Activated CD4-positive, alpha-beta T cell treated with anti-CD3 and anti-CD28 coated beads for 48 hours (primary cell): ENCODE measurements around the gene RBMS1.

ENCODE experiments used
- DNase-seq: peaks from one replicate; pipeline ENCODE4 v3.0.0-alpha.2; 2020

RBMS1 gene

GRCh38 chr2:160355080-160355479 is 138.5 kb downstream of the RBMS1 start:
- no peak for DNase-seq

GRCh38 chr2:160354677-160355076 is 138.9 kb downstream of the RBMS1 start:
- DNase-seq = no peak

DNA sequence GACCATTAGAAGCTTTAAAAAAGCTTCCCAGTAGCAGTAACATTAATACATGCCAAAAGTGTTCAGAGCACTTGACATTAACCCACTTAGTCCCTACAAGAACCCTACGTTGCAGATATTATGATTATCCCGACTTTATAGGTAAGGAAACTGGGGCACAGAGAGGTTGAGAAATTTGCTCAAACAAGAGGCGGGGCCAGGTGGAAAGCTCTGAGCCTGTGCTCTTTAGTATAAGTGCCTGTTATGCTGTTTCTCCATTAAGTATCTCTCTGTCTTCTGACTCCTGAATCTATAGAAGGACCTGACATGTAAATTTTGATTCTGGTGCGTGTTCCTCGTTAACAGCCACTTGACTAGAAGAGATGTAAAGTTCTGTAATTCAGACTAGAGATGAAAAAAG is 139.8 kb downstream of the RBMS1 start:
- no peak for DNase-seq

GRCh38 chr2:160353166-160353565 is 140.4 kb downstream of the RBMS1 start:
- DNase-seq = peak; percentile 36

DNA sequence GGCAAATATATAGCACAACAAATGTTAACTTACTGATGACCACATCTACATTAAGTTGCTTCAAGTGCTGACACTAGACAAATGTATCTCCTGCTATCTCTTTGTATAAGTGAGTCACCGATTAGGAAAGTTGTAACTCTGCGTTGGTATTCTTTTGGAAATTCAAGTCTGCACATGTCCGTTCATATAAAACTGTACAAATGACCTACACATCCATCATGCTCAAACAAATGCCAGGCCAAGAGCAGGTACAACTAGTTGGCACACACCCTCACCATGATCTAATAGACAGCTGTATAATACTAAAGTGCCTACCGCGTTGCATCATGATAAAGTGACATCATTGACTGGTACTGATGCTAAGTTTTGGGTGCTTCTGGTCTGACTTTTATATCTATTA is 141.1 kb downstream of the RBMS1 start:
- no peak for DNase-seq

- no peak for DNase-seq
Observed at GRCh38 chr2:160351956-160352355, 141.7 kb downstream of the RBMS1 start.

DNA sequence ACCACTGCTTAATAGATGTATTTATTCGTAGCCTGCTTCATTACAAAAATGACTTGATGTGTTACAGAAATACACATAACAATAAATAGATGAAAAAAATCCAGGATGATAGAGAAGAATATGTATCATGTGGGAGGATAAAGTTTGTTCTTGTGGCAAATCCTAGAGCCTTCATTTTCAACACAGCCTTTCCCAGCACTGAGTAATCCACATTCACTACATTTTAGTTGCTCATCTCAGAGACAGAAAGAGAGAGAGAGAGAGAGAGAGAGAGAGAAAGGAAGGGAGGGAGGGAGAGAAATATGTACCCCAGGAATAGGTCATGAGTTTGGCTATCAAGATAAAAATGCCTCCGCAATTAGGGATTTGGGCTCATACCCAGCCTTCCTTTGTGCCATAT is 144.3 kb downstream of the RBMS1 start:
- DNase-seq = no peak

GRCh38 chr2:160347269-160347863 is 146.2 kb downstream of the RBMS1 start:
- no peak for DNase-seq

GRCh38 chr2:160345071-160345764 is 148.4 kb downstream of the RBMS1 start:
- no peak for DNase-seq

- DNase-seq = no peak
Observed at GRCh38 chr2:160343404-160343803, 150.2 kb downstream of the RBMS1 start.

DNA sequence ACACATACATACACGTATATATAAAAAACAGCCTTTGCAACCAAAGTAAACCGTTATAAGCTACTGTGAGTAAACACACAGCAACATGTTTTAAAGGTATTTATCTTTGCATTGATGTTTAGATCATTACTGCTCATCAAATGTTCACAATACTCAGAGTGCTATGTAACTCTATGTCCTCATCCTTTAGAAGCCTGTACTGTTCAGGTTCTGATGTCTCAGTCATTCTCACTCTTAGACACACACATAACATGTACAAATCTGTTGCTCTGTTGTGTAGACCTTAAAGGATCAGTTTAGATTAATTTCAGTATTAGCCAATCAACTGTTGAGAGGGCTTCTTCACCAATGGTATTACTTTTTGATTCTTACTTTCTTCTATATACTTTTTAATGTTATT is 153.9 kb downstream of the RBMS1 start:
- DNase-seq = no peak

GRCh38 chr2:160338901-160339685 is 154.5 kb downstream of the RBMS1 start:
- no peak for DNase-seq

- no peak for DNase-seq
Observed at GRCh38 chr2:160337728-160338127, 155.9 kb downstream of the RBMS1 start.

GRCh38 chr2:160336635-160337034 is 157.0 kb downstream of the RBMS1 start:
- no peak for DNase-seq

GRCh38 chr2:160336105-160336504 is 157.5 kb downstream of the RBMS1 start:
- DNase-seq = no peak

DNA sequence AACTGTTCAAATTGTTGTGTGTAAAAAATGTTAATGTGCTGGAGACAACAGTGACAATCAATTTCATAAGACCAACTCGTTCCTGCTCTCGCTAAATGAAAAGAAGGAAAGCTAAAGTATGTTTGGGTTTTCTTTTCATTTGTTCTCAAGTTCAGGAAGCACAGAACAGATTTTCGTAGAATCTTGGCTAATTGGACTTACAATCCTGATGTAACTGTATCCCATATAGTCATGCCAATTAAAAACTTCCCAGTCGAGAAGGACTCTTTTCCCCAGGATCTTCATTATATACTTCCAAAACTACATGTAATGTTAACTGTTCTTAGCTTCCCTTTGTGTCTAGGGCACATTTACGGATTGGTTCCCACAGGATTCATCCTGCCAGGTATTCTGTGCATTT is 158.2 kb downstream of the RBMS1 start:
- no peak for DNase-seq

DNA sequence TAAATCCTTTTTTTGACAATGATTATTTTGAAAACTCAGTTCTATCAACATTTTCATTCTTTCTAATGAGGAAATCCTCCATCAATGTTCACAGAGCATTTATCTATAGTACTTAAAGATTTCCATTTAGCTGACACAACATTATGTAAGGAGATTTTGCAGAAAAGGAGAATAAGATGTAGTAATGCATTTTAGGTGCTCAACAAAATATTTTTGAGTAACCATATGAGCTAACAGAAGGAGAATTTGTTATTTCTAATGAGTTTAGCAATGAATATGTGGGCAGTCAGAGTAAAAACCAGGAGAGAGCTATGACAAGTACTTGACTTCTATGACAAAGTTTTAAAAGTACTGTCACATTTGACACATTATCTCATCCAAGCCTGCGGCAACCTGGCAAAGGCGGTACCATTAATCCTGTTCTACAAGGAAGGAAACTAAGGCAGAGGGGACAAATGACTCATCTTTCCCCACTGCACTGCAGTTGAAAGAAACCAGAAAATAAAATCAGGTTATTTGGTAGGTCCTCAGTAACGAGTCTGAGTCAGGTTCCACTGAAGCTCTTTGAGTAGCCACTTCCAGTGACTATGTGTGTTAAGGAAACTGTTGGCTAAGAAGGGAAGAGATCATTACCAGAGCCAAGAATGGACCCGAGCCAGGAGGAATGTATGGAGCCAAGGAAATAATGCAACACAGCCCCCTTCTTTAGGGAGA is 159.4 kb downstream of the RBMS1 start:
- peak; percentile 46 for DNase-seq

- DNase-seq = no peak
Observed at GRCh38 chr2:160333324-160334027, 160.1 kb downstream of the RBMS1 start.

DNA sequence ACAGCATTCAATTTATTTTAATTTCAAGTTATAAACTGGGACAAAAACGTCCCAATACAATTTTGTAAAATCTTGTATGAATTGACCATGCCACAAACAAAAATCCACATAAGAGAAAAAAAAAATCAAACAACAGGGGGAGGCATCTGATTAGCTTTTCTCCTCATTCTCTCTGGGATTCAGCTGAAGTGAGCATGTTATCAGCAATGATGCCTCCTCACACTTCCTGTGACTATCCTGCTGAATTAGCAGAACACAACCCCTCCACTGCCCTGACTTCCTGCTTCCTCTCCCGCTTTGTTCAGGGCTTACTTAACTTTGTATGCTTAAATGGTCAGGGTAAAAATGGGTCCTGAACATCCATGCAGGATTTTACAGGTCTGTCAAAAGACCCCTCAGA is 161.3 kb downstream of the RBMS1 start:
- no peak for DNase-seq

GRCh38 chr2:160331258-160332025 is 162.2 kb downstream of the RBMS1 start:
- no peak for DNase-seq

GRCh38 chr2:160328811-160329527 is 164.6 kb downstream of the RBMS1 start:
- DNase-seq = no peak
